Raji (cell line): ENCODE data around the gene TSPAN5.

Source experiments
- POLR2A ChIP-seq: IDR thresholded peaks from 2 replicates; pipeline ENCODE4 v1.6.1; 2011; ENCODE audit warnings: low read depth, low read length, control low read depth; ENCODE audit not compliant: insufficient read depth

Gene TSPAN5

DNA sequence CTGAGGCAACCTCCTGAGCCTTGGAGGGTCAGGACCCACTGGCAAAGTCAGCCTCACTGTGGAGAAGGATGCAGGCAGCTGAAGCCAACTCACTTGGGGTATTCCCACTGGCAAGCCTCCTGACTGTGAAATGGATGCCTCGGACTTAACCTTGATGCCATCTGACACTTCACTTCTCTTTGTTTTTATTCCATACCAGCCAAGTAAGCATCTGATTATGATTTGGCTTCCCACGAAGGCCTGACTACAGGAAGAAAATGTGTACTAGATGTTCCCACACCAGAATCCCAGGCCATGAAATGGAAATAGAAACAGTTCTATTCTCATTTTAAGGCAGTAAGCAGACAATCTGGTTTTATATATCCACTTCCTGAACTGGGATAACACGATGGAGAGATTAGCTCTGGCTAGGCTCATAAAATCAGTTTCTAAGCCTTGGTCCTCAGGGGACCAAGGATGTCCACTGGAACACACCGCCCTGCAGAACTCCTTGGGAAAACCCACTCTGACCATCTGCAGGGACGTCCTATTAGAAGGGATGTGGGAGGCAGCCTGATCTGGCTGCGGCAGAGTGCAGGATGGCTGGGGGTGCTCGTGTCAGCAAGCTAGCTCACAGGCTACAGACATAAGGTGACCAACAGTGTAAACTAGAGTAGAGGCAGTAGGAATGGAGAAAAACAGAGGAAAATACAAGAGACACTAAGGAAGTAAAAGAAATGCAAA is 89.3 kb downstream of the TSPAN5 start:
- no peak for TF ChIP-seq POLR2A

GRCh38 chr4:98567611-98568010 is 90.8 kb downstream of the TSPAN5 start:
- no peak for TF ChIP-seq POLR2A

DNA sequence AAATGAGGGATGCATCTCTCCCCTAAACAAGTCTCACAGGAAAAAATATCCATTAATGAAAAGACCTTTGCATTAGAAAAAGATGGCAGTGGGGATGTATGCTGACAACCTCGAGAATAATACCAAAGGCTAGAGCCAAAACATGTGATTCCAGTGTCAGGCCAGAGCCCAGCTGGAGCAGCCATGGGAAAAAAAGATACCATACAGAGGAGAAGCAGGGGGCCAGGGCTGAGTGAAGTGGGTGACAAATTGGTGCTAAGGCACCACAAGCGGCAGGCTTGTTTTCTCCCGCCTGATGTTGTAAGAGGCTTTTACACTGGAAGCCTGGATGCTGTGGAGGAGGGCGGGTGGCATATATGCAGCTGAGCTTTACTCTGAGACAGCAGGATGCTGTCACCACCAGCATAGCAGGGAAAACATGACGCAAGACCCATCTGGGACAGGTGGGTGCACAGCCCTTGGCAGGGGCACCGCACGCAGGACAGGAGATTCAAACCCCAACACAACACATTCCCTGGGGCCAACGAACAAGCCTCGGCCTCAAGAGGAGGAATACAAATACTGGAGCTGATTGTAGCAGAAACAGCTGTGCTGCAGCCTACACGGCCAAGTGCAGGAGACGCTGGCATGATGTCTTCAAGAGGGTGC is 91.9 kb downstream of the TSPAN5 start:
- TF ChIP-seq POLR2A, result no peak

DNA sequence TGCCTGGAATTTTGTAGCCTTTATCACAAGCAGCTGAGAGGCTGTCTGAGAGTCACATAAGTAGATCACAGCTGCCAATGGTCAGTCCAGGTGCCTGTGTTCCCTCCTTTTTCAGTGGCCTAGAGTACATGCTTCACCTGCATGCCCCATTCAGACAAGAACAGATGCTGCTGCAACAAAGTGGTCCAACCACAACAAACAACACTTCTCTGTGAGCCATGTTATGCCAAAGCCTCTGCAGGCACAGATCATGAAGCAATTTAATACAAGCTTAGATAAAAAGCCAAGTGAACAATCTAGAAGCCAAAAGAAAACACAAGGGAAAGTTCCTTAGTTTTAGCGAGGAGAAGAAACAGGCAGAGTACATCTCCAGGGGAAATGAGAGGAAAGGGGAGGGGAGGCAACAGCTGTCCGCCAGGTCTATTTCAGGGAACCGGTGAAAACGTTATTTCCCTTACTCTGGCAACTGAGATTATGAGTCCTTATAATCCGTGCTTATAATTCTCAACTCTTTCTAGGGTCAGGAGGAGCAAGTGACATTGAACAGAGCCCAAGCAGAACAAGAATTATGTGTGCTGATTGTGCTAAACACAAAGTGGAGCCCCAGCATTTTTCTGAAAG is 92.6 kb downstream of the TSPAN5 start:
- TF ChIP-seq POLR2A, result no peak

- no peak for TF ChIP-seq POLR2A
These were observed 93.6 kb downstream of the TSPAN5 start for GRCh38 chr4:98564852-98565251.

DNA sequence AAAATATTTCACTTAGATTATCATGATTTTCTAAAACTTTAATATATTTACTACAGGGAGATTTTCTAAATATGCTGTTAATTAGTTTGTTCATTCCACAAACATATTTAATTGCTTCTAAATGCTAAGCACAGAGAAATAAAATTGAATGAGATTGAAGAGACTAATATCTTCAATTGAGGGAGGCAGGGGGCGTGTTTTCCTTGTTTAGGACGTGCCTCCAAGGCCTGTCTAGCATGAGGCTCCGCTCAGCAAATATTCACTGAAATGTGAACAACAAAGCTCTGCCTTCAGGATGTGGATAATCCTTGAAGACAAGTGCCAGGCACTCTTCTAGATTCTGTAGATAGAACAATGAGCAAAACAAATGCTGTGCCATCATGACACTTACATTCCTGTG is 98.1 kb downstream of the TSPAN5 start:
- no peak for TF ChIP-seq POLR2A

GRCh38 chr4:98558471-98559169 is 99.8 kb downstream of the TSPAN5 start:
- TF ChIP-seq POLR2A, result no peak

DNA sequence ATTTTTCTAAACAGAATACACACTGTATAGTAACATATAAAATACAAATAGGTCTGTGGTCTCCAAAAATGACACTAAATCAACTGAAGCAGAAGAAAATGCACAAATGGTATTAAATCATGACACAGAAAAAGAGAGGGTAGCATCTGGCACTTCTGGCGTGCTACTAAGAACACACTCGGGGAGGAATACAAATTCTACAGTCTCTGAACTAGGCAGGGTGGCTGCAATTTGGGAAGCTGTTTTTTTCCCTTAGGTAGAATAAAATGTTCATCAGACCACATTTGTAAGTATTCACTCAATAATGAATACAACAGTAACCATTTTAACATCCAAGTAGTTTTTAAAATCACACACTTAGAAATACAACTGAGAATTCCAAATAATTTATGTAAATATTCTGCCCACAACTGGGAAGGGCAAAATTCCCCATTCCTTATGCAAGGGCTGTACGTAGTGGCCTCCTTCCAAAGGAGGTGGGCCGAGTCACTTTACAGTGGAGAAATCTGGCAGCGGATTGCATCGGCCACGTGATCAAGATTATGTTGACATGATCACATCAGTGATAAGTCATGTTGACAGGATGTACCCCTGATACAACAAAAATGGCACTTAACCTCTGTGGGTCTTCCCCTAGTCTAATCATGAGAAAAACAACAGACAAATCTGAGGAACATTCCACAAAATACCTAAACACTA is 101.1 kb downstream of the TSPAN5 start:
- TF ChIP-seq POLR2A, result no peak

DNA sequence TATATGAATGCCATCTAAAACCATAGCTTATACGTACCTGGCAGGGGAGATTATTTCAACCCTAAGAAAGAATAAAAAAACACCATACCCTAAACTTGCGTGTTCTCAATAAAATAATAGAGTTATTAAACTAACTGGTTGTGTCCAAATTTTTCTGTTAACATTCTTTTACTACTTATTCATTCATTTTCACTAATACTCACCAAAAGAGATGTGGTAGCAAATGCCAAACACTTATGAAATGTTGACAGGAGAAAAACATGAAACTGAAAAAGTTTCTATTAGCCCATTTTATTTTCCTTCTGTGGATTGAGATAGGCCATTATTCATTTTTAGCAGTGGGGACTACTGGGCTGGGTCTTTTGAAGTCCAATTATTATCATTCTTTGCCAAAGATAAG is 102.0 kb downstream of the TSPAN5 start:
- no peak for TF ChIP-seq POLR2A

- no peak for TF ChIP-seq POLR2A
These were observed 102.5 kb downstream of the TSPAN5 start for GRCh38 chr4:98555798-98556445.

- TF ChIP-seq POLR2A, result no peak
These were observed 111.4 kb downstream of the TSPAN5 start for GRCh38 chr4:98546910-98547594.

DNA sequence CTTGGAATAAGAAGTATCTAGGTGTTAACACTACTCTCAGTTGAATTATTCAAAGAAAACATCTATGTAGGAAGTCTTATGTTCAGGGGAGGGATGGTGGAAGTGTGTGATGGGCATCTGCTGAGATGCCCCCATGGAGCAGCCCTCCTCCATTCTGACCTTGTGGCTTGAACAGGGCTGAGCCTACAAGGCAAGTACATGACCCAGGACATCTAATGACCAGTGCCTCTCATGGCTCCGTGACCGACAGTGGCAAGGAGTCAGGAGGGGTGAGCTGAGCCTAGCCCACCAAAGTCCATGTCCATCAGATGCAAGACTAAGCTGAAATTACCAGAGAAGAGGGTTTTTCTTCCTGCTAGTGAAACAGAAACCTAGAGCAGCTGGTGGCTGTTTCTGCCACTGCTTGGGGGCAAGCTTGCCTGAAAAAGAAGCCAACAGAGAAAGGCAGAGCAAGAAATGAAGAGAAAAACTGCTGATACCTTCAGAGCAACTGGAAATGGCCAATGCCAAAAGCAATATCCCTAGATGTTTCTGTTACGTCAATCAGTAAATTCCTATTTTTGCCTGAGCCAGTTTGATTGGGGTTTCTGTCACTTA is 113.5 kb downstream of the TSPAN5 start:
- no peak for TF ChIP-seq POLR2A

GRCh38 chr4:98544141-98544817 is 114.1 kb downstream of the TSPAN5 start:
- no peak for TF ChIP-seq POLR2A

GRCh38 chr4:98542011-98542410 is 116.4 kb downstream of the TSPAN5 start:
- no peak for TF ChIP-seq POLR2A

GRCh38 chr4:98540803-98541202 is 117.6 kb downstream of the TSPAN5 start:
- no peak for TF ChIP-seq POLR2A
